Measurements from ENCODE around the gene SLIT3. TPM values are rescaled to one million over a fixed set of nuclear protein-coding genes. Genes with fewer than 3 reads are reported as not detected.

SLIT3 gene
- total and polyA plus RNA-seq, 10 of the 15 experiments (the other 5 are each of a cell fraction or from before 2014, with no cell fraction given) = 0.05 TPM; not detected in 9

GRCh38 chr5:168992016-168992415 lies 308.9 kb downstream of the SLIT3 start:
- Histone ChIP-seq H3K4me2 (ENCODE audit: control insufficient read depth, insufficient read depth) (no peak overlapping the region), H3K27me3 (replicated peaks in 1 of 2; ENCODE audit: control insufficient read depth in 2 of 2, insufficient read depth in 2 of 2, low read length in 1 of 2) (peaks cover 0 to 2% of the 10 kb centered on the region in 2 experiments; a peak in 1 of 4 replicates), H4K20me1 (ENCODE audit: control insufficient read depth, insufficient read depth) (no peaks in the 10 kb centered on the region), H3K79me2 (ENCODE audit: control insufficient read depth, insufficient read depth, low read length) (no peaks in the 10 kb centered on the region), H3K27ac (ENCODE audit: control insufficient read depth, insufficient read depth) (no peak overlapping the region), H3K4me1 (ENCODE audit: control insufficient read depth, insufficient read depth, low read length) (no peaks in the 10 kb centered on the region), H3K4me3 (no peak overlapping the region), H3K36me3 (ENCODE audit: control insufficient read depth in 2 of 2, insufficient read depth in 2 of 2, low read length in 1 of 2) (no peaks in the 10 kb centered on the region), H3K9ac (ENCODE audit: control insufficient read depth, insufficient read depth, low read length) (no peak overlapping the region), H2AFZ (ENCODE audit: control insufficient read depth, low read depth, low read length) (no peak overlapping the region), H3K9me3 (replicated peaks; ENCODE audit: control insufficient read depth, insufficient read depth, low read length) (no peaks in the 10 kb centered on the region)
- RAD21 ChIA-PET (ENCODE audit: unreplicated experiment) = interaction anchor here (0.7 kb wide), 1 partner anchor 325 kb away, joined by 3 read pairs; no protein-coding TSS in a partner anchor
- FAIRE-seq = no peak
- ATAC-seq = no peak
- WGBS (ENCODE audit: insufficient coverage, insufficient replicate concordance, low lambda C conversion rate, missing lambda C conversion rate) = 47% methylated on average over 5 of the region's 5 CpGs
- intact Hi-C loops (cut with micrococcal nuclease; ENCODE audit: unreplicated experiment) (no loop called here), in situ Hi-C loops (cut with MboI) (no loop called here)
- POLR2A ChIA-PET = no interaction called here
- no peak for TF ChIP-seq NFIC (IDR thresholded peaks at IDR 0.05; ENCODE audit: low read depth, low read length)
- no peak for TF ChIP-seq YBX1 (IDR thresholded peaks at IDR 0.05)
- TF ChIP-seq BMI1 (IDR thresholded peaks at IDR 0.05; ENCODE audit: borderline replicate concordance) = no peak
- TF ChIP-seq CHD1 (IDR thresholded peaks at IDR 0.05; ENCODE audit: low read depth, low read length) = no peak
- TF ChIP-seq, protein P1, sequence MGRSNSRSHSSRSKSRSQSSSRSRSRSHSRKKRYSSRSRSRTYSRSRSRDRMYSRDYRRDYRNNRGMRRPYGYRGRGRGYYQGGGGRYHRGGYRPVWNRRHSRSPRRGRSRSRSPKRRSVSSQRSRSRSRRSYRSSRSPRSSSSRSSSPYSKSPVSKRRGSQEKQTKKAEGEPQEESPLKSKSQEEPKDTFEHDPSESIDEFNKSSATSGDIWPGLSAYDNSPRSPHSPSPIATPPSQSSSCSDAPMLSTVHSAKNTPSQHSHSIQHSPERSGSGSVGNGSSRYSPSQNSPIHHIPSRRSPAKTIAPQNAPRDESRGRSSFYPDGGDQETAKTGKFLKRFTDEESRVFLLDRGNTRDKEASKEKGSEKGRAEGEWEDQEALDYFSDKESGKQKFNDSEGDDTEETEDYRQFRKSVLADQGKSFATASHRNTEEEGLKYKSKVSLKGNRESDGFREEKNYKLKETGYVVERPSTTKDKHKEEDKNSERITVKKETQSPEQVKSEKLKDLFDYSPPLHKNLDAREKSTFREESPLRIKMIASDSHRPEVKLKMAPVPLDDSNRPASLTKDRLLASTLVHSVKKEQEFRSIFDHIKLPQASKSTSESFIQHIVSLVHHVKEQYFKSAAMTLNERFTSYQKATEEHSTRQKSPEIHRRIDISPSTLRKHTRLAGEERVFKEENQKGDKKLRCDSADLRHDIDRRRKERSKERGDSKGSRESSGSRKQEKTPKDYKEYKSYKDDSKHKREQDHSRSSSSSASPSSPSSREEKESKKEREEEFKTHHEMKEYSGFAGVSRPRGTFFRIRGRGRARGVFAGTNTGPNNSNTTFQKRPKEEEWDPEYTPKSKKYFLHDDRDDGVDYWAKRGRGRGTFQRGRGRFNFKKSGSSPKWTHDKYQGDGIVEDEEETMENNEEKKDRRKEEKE (IDR thresholded peaks at IDR 0.05) = no peak
- TF ChIP-seq CBFB (IDR thresholded peaks at IDR 0.05; ENCODE audit: low read depth) = no peak
- TF ChIP-seq HDAC6 (IDR thresholded peaks at IDR 0.05; ENCODE audit: unreplicated experiment) = no peak
- no peak for TF ChIP-seq PAX5 (IDR thresholded peaks at IDR 0.05; ENCODE audit: borderline replicate concordance, low read depth, low read length)
- TF ChIP-seq ZBTB33 (IDR thresholded peaks at IDR 0.05) = no peak
- no peak for TF ChIP-seq MEF2B (IDR thresholded peaks at IDR 0.05; ENCODE audit: partially characterized antibody, poor library complexity, severe bottlenecking)
- no peak for TF ChIP-seq TCF12 (IDR thresholded peaks at IDR 0.05; ENCODE audit: low read depth, low read length)
- TF ChIP-seq RBBP5 (conservative IDR thresholded peaks at IDR 0.05) = no peak
- no peak for TF ChIP-seq STAT3 (IDR thresholded peaks at IDR 0.05; ENCODE audit: low read depth, low read length)
- BruUV-seq (replicated peaks) = no TSS peak
- DNase-seq (ENCODE audit: low read depth, low spot score) = no peak
- CTCF ChIA-PET = interaction anchor here (0.9 kb wide), 1 partner anchor 30 kb away, joined by 3 read pairs; no protein-coding TSS in a partner anchor
- SMC1A ChIA-PET (ENCODE audit: uncharacterized antibody, unreplicated experiment) = interaction anchor here (0.7 kb wide), 1 partner anchor 9 kb away, joined by 3 read pairs; no protein-coding TSS in a partner anchor
